H1 (cell line): ENCODE results near the gene SLC25A39. TPM values are rescaled to one million over a fixed set of nuclear protein-coding genes. Genes with fewer than 3 reads are reported as not detected.
A peak's percentile ranks its signal among the peaks of the same experiment; 100 is the strongest.

ENCODE experiments used
- CREB1 ChIP-seq: IDR thresholded peaks from 2 replicates; pipeline ENCODE4 v1.6.1; 2012; ENCODE audit warnings: inconsistent platforms
- HDAC6 ChIP-seq: IDR thresholded peaks from one replicate; pipeline ENCODE4 v1.7.1; 2012; ENCODE audit warnings: low read depth, mild to moderate bottlenecking, inconsistent platforms, low read length, moderate library complexity
- JUN ChIP-seq: IDR thresholded peaks from 2 replicates; pipeline ENCODE4 v1.6.1; 2011; ENCODE audit warnings: low read depth, mild to moderate bottlenecking, improper control_type of control experiment, low read length
- KDM5A ChIP-seq: fragments of 200-600 bp; IDR thresholded peaks from 2 replicates; pipeline ENCODE4 v1.7.1; 2012; ENCODE audit warnings: mild to moderate bottlenecking, low read length, inconsistent platforms, mixed read lengths
- RXRA ChIP-seq: IDR thresholded peaks from 2 replicates; pipeline ENCODE4 v1.6.1; 2011; ENCODE audit warnings: low read depth, mild to moderate bottlenecking, low read length, moderate library complexity; ENCODE audit not compliant: insufficient read depth
- SAP30 ChIP-seq: fragments of 300-600 bp; sonication (generic); IDR thresholded peaks from 2 replicates; pipeline ENCODE4 v1.7.1; 2012; ENCODE audit warnings: low read length, moderate library complexity, mild to moderate bottlenecking, inconsistent platforms; ENCODE audit not compliant: insufficient read depth, insufficient replicate concordance
- SP4 ChIP-seq: IDR thresholded peaks from 2 replicates; pipeline ENCODE4 v1.6.1; 2012; ENCODE audit warnings: low read length, inconsistent platforms
- TEAD4 ChIP-seq: IDR thresholded peaks from 2 replicates; pipeline ENCODE4 v1.6.1; 2012; ENCODE audit warnings: low read depth, low read length, inconsistent platforms, mixed read lengths
- ZNF274 ChIP-seq: IDR thresholded peaks from 2 replicates; pipeline ENCODE4 v1.7.0; 2012; ENCODE audit warnings: low read length, borderline replicate concordance; ENCODE audit errors: extremely low read depth
- polyA plus RNA-seq, 7 experiments: library from polyadenylated mRNA; depleted of rRNA in 3 of 7; stranded (reverse) in 5 of 7; unstranded in 2 of 7; fragments of >200 nt in 5 of 7; fragments of 200-250 nt in 2 of 7; gene quantifications; 1 replicate in 5 of 7; 2 replicates in 1 of 7; 4 replicates in 1 of 7; pipeline versions ENCODE4 v1.2.1 to v1.2.3, GENCODE V29; 2011 to 2013; ENCODE audit warnings: missing spikeins in 2 of 7, mixed read lengths in 2 of 7
- total RNA-seq: library from RNA; stranded (reverse); fragmentation: NEBNext Ultra II Directional; extraction: Animal tissue kit (Norgen Biotek cat#: 25700); gene quantifications from 2 replicates; pipeline ENCODE4 v1.2.1, GENCODE V29; 2021
- TF ChIP-seq, protein P1 (sequence below): fragments of 300-600 bp; sonication (generic); IDR thresholded peaks from 2 replicates; pipeline ENCODE4 v1.7.1; 2012; ENCODE audit warnings: low read length, moderate library complexity, mild to moderate bottlenecking, inconsistent platforms; ENCODE audit not compliant: insufficient replicate concordance
- TF ChIP-seq, protein P2 (sequence below): IDR thresholded peaks from 2 replicates; pipeline ENCODE4 v1.6.1; 2012; ENCODE audit warnings: inconsistent platforms

SLC25A39 gene
- total and polyA plus RNA-seq, 2 of the 8 experiments (the other 6 are each of a cell fraction or from before 2014, with no cell fraction given) = 200 to 291 TPM

DNA sequence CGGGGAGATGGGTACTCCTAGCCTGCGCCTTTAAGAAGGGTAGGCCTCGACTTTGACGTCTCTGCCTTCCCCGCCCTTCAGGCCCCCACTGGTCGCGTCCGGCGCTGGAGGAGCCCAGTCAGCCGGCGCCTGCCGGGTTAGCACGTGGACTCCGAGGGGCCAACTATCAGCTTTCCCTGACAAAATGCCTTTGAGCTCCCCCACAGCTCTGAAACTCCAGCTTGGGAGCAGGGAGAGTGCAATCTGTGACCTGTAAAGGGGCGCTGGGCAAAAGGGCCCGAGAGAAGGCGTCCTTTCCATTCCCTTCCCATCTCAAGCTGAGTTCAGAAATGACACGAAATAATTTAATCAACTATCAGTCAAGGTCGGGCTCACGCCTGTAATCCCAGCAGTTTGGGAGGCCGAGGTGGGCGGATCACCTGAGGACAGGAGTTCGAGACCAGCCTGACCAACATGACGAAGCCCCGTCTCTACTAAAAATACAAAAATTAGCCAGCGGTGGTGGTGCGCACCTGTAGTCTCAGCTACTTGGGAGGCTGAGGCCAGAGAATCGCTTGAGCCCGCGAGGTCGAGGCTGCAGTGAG lies 2.3 kb upstream of the SLC25A39 start (continued):
- TF ChIP-seq, protein P1, sequence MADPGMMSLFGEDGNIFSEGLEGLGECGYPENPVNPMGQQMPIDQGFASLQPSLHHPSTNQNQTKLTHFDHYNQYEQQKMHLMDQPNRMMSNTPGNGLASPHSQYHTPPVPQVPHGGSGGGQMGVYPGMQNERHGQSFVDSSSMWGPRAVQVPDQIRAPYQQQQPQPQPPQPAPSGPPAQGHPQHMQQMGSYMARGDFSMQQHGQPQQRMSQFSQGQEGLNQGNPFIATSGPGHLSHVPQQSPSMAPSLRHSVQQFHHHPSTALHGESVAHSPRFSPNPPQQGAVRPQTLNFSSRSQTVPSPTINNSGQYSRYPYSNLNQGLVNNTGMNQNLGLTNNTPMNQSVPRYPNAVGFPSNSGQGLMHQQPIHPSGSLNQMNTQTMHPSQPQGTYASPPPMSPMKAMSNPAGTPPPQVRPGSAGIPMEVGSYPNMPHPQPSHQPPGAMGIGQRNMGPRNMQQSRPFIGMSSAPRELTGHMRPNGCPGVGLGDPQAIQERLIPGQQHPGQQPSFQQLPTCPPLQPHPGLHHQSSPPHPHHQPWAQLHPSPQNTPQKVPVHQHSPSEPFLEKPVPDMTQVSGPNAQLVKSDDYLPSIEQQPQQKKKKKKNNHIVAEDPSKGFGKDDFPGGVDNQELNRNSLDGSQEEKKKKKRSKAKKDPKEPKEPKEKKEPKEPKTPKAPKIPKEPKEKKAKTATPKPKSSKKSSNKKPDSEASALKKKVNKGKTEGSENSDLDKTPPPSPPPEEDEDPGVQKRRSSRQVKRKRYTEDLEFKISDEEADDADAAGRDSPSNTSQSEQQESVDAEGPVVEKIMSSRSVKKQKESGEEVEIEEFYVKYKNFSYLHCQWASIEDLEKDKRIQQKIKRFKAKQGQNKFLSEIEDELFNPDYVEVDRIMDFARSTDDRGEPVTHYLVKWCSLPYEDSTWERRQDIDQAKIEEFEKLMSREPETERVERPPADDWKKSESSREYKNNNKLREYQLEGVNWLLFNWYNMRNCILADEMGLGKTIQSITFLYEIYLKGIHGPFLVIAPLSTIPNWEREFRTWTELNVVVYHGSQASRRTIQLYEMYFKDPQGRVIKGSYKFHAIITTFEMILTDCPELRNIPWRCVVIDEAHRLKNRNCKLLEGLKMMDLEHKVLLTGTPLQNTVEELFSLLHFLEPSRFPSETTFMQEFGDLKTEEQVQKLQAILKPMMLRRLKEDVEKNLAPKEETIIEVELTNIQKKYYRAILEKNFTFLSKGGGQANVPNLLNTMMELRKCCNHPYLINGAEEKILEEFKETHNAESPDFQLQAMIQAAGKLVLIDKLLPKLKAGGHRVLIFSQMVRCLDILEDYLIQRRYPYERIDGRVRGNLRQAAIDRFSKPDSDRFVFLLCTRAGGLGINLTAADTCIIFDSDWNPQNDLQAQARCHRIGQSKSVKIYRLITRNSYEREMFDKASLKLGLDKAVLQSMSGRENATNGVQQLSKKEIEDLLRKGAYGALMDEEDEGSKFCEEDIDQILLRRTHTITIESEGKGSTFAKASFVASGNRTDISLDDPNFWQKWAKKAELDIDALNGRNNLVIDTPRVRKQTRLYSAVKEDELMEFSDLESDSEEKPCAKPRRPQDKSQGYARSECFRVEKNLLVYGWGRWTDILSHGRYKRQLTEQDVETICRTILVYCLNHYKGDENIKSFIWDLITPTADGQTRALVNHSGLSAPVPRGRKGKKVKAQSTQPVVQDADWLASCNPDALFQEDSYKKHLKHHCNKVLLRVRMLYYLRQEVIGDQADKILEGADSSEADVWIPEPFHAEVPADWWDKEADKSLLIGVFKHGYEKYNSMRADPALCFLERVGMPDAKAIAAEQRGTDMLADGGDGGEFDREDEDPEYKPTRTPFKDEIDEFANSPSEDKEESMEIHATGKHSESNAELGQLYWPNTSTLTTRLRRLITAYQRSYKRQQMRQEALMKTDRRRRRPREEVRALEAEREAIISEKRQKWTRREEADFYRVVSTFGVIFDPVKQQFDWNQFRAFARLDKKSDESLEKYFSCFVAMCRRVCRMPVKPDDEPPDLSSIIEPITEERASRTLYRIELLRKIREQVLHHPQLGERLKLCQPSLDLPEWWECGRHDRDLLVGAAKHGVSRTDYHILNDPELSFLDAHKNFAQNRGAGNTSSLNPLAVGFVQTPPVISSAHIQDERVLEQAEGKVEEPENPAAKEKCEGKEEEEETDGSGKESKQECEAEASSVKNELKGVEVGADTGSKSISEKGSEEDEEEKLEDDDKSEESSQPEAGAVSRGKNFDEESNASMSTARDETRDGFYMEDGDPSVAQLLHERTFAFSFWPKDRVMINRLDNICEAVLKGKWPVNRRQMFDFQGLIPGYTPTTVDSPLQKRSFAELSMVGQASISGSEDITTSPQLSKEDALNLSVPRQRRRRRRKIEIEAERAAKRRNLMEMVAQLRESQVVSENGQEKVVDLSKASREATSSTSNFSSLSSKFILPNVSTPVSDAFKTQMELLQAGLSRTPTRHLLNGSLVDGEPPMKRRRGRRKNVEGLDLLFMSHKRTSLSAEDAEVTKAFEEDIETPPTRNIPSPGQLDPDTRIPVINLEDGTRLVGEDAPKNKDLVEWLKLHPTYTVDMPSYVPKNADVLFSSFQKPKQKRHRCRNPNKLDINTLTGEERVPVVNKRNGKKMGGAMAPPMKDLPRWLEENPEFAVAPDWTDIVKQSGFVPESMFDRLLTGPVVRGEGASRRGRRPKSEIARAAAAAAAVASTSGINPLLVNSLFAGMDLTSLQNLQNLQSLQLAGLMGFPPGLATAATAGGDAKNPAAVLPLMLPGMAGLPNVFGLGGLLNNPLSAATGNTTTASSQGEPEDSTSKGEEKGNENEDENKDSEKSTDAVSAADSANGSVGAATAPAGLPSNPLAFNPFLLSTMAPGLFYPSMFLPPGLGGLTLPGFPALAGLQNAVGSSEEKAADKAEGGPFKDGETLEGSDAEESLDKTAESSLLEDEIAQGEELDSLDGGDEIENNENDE = no peak
- no peak for TF ChIP-seq RXRA
- TF ChIP-seq JUN = no peak
- no peak for TF ChIP-seq HDAC6
- TF ChIP-seq SP4 = 0 out of 2 replicates have a peak, but pooled peaks have one; percentile 39
- no peak for TF ChIP-seq SAP30
- TF ChIP-seq KDM5A = no peak
- peak; percentile 49 for TF ChIP-seq TEAD4
- TF ChIP-seq, protein P2, sequence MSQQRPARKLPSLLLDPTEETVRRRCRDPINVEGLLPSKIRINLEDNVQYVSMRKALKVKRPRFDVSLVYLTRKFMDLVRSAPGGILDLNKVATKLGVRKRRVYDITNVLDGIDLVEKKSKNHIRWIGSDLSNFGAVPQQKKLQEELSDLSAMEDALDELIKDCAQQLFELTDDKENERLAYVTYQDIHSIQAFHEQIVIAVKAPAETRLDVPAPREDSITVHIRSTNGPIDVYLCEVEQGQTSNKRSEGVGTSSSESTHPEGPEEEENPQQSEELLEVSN = peak; percentile 89
- TF ChIP-seq CREB1 = peak; percentile 41; the same call in 1 of the 2 replicates
- TF ChIP-seq ZNF274 = no peak
